Islet of Langerhans (tissue), 1 donor: Measurements from ENCODE around the gene TMEM158.

ENCODE experiments used
- FAIRE-seq: peaks from one replicate; lab custom pipeline; 2011; peaks lifted over from hg19 to GRCh38; lab: Jason Lieb, UNC

TMEM158 gene

DNA sequence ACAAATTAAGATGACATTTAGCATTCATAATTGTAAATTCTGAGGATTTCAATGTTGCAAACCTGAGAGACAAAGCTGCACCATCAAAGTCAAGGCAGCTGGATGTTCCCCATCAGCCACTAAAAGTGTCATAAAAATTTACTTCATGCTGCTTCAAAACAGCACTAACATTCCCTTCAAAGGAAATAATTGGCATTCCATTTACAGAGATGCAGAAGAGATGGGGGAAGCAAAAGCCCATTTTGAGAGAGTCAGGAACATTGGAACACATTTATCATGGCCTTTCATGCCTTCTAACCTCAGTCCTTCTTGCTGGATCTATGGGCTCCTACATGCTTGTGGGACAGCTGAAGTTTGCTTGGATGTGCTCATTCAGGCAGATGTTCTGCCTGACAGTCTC, 6.4 kb upstream of the TMEM158 start:
- FAIRE-seq = no peak

DNA sequence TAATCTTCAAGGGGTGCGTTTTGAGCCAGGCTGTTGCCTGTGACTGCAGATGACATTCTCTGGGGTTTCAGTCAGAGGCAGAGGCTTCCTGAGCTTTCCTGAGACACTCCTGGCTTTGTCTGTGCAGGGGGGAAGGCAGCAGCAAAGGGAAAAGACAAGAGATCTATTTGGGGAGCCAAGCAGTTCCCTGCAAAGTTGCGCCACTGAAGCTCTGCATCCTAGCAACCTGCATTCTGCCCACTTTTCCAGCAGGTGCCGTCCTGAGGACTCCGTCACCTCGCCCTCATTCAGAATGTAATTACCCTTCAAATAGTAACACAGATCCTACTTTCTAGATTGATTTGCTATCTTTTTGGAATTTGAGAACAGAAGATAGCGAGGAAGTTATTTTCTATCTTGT, 1.9 kb upstream of the TMEM158 start:
- no peak for FAIRE-seq

DNA sequence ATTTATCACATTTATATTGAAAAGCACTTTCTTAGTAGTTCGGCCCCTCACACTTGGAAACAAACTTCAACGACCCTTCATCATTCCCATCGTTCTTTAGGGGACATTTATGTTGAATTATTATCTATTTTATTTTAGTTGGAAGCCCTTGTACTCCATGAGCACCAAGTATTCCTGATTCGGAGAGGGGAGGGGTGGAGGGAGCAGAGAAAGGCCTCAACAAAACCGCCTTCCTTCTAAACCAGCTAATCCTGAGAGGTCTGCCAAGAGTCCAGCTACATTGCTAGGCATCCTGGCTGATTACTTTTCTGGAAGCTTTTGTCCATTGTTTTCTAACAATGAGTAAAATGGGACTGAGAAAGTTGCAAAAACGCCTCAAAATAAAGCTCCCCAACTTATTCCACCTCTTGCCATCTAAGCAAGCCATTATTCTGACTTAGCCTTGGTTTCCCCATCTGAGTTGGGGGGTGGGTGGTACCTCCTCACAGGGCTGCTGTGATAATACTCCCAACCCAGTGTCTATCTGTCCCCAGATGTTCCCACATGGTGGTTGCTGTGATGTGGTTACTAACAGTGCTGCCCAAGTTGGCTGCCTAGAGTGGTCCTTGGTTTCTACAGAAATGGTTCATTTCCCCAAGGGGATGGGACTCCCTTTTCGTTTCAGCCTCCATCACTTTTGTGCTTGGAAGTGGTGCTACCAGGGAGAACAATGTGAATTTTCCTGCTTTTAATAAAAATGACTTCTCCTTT, 1.2 kb upstream of the TMEM158 start:
- FAIRE-seq = no peak

DNA sequence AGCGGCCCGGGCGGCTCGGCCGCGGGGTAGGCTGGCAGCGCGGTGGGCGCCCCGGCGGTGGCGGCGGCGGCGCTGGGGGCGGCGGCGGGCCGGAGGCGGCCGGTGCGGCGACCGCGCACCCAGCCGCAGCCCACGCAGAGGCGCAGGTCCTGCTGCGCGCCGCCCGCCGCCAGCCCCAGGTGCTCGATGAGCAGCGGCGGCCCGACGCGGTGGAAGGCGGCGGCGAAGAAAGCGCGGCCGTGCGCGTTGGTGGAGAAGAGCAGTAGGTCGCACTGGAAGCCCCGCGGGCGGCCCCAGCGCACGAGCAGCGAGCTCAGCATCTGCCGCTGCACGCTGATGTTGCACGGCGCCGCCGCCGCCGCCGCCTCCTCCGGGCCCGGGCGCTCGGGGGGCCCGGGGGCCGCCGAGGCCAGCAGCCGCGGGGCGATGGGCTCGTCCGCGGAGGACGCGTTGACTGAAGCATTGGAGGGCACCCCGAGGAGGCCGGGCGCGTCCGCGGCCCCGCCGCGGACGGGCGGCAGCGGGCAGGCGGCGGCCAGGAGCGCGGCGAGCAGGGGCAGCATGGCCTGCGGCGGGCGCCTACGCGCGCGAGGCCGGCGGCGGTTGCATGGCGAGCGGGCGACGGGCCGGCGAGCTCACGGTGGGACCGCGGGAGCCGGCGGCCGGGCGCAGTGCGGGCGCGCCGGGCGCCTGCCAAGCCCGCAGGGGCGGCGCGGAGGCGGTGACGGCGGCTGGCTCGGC, 452 bp downstream of the TMEM158 start:
- no peak for FAIRE-seq

DNA sequence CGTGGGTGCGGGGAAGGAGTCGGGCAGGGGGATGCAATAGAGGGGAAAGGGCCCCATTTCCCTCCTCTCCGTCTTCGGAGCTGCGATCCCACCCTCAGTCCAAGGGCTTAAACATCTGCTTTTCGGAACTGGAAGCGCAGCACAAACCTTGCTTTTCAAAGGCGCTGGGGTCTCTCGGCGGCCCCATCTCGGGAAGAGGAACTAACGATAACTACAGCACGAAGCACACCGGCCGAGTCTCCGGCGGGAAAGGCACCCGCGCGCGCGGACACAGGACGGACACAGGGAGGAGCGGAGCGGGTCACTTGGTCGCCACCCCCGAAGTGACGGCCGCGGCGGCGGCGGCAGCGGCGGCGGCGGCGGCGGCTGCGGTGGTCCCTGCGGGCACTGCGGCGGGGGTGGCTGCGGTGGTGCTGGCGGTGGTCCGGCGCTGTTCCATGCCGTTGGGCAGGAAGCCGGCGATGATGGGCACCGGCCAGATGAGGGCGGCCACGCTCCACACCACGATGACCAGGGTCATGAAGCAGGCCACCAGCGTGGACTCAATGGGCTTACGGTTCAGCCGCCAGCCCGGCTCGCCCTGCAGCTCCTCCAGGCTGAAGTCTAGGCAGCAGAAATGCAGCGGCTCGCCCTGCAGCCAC, 1.1 kb downstream of the TMEM158 start:
- no peak for FAIRE-seq

DNA sequence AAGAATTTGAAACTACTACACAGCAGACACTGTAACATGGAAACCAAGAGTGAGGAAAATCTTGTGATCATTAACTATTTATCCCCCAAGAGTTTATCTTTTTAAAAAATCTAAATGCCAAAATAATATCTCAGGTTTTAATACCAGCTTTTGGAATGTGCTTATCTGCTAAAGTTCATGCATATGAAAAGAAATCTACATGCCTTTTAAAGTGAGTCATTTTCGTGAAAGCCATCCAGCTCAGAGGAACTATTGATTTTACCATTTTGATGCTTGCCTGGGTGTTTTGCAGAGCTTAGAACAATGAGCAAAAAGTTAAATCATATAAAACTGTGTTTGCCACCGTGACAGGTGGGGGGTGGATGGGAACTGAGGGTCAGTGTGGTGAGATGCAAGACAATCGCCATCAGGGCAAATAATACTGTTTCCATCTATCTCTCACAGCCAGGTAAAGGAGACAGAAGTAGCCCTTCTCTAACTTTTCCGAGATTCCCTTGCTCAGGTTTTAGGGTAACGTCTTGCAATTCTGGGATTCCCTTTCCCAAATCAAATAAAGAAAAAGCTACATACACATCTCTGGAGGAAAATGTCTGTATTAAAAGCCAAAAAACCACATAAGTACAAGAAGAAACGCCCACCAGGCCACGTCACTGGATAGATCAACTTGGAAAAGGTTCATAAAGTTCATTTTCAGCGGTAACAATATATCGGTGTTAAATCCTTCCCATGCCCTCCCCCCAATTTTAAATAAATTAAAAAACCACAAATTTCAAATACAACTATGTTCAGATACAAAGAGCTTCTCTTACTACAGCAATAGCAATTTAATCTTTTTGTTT, 2.0 kb downstream of the TMEM158 start:
- FAIRE-seq = peak; percentile 21

DNA sequence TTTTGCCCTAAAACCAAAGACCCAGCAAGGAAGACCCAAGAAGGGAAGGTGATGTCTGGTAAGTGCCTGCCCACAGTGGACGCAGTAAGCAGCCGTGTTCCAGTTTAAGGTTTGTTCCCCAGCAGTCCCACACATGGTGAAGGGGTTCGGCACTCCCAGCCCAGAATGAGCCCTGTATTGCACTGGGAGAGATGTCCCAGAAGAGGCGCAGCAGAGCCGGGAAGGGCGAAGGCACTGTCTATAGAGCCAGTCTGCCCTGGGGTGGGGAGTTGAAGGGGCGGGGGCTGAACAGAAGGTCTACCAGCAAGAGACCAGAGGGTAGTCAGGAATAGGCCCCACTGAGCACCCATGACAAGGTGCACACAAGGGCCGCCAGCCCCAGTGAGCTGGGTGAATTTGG, 6.4 kb downstream of the TMEM158 start:
- FAIRE-seq = no peak

DNA sequence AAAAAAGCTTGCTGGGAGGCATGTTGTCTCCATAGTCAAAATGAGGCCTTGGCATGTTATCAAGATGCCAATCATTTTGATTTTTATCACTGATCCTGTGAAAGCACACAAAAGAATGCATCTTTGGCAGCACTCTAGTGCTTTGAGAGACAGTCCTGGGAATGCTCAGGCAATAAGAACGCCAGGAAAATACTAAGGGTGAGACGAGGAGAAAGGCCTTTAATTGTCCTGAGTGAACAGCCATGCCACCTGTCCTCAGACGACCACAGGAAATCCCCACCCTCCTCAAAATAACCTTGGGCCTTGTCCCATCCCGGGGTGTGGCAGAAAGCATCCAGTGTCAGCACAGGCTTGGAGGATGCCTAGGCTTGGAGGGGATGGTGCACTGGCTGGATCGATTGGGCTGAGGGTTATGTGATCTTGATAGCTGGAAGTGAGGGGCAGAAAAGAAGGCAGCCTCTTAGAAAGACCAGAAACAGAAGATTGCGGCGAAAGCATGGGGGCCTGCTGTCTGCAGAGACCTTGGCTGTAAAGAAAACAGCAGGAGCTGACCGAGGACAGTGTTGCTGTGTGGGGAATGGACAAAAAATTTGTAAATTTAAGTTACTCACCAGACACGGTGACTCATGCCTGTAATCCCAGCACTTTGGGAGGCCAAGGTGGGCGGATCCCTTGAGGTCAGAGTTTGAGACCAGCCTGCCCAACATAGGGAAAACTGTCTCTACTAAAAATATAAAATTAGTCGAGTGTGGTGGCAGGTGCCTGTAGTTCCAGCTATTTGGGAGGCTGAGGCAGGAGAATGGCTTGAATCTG, 7.3 kb downstream of the TMEM158 start:
- FAIRE-seq = no peak

DNA sequence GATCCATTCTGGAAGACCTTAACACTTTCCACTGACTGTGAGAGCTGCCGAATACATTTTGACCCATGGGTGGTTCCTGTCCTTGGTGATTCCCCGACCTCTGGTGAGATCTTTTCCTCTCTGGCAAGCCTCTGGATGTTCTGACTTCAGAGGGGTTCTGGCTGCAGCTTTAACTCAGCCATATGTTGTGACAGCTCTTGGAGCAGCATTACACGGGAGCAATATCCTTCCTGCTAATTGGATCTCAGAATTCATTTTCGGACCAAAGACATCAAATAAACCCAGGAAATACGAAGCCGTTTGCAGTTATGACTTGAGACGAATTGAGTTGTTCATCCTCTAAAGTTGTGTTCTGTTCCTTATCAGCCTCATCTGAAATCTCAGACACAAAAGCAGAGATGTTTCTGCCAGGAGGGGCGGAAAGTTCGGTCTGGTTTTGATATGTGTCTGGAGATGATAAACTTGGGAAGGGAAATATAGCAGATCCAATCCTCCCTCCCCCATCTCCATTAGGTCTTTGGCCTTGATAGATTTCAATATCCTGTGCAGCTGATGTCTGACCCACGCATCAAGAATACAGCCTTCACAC, 10.0 kb downstream of the TMEM158 start:
- FAIRE-seq = no peak

DNA sequence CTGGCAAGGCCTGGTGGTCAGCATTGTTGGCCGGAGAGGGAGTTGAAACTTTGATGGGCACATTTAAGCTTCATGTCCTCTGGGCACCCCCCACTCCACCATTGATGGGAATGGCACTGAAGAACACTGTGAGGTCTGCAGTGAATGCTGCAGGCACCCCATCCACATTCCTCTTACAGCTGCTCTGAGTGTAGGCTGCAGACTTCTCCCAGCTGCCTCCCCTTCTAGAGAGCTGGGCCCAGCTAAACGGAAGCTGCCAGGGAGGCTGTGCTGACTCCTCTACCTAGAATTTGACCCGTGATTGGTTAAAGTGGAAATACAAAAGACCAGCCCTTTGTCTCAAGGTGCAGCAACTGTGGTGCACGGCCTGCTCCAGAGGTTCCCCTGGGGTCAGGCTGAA, 10.6 kb downstream of the TMEM158 start:
- no peak for FAIRE-seq

DNA sequence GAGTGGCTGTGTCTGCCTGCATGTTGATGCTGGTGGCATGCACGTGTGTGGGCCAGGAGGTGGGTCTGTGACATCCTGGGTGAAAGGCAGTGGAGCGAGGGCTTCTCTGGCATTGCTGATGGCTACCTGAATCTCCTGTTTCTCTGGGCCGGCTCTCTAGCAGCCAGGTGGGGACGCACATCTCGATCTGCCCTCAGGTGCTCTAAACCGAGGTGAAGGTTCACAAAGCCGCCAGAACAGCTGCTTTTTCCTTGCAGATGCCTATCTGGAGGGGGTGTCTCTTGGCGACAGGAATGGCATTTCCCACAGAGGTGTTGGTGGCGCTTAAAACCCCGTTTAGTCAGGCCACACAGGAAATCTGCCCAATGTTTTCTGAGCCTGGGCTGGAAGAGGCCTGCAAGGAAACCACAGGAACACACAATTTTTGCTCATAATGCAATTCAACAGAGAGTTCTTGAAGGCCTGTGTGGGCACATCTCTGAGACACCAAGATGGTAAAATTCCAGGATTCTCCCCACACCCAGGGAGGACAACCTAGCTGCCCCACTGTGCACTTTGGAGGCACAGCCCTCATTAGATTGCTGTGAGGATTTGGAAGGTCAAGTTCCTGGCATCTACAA, 11.9 kb downstream of the TMEM158 start:
- no peak for FAIRE-seq

DNA sequence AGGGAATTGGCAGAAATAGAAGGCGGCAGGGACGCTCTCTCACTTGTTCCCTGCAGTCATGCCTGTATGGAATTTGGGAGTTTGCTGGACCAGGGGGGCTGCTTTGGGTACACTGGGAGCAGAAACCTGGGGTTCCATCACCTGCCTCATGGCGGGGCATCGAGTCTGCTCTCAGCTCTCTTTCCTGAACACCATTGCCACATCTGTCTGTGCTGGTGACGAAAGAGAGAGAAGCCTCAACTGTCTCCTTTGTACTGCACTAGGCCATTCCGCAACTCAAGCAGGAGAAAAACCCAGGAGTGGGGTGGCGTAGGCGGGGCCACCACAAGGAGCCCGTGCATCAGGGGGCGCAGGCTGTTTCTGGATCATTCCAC, 14.0 kb downstream of the TMEM158 start:
- FAIRE-seq = no peak

DNA sequence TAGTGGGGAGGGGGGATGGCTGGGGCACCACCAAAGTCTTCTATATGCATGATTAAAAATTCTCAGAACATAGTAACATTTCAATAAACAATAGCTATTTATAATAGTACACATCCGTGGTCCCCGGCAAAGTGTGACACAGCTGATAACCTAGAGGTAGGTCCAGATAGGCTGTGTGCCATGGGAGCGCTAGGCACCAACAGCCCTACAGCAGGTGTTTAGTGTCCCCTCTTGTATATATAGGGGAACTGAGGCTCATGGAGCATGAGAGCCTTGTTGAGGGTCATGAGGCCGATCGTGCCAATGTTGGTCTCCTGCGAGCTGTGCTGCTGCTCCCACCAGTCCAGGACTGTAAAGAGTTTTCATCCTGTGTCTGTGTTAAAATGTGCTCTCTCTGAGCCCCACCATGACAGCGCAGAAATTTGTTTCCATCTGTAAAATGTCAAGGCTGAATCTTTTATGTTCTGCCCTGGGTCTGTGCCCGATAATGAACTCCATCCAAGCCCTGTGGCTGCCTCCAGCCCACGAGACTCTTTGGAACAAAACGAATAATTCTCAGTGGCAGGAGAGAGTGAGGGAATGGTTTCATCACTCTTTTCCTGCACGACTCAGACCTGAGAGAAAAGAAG, 14.5 kb downstream of the TMEM158 start:
- no peak for FAIRE-seq

DNA sequence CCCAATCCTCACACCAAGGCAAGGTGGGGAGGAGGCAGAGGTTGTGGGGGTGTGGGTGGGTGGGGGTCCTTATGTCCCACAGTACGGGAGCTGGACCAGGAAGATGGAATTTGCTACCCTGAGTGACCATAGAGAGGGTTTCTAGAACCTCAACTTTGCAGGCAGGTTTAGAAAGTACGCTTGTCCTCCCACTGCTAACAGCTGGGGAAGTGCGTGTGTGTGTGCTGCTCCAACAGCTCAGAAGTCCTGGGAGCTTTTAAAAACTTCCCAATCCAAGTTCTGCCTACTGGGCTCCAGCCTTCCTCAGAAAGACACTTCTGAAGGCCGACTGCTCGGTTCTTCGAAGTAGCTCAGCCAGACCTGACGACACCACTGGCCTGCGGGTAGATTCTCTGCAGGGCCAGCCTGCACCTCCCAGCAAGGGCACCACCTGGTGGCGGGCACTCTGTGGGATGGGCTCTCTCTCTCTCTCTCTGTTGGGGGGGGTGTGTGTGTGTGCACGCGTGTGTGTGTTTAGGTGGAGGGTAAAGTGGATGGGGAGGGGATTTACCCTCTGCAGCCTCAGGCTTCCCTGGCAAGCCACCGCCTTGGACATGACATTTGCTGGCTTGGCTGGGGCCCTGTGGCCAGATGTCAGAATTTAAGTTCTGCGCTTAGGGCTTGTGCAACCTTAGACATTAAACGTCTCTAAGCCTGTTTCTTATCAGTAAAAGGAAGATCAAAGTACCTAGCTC, 15.6 kb downstream of the TMEM158 start:
- FAIRE-seq = no peak

DNA sequence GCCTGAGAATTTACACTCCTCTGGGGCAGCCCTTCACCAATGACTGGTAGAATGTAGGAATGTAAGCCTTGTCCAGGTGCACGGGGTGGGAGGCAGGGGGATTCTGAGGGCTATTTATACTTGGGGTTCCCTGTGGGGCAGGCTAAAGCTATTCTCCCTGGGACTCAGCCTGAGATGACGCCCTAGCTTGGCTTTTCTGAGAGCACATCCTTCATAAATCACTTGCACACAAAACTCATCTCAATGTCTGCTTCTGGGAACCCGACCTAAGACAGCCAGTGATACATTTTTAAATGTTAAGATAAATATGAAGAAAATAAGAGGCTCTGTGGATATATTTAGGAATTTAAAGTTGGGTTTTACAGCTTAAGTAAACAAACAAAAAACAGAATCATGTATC, 16.6 kb downstream of the TMEM158 start:
- no peak for FAIRE-seq

DNA sequence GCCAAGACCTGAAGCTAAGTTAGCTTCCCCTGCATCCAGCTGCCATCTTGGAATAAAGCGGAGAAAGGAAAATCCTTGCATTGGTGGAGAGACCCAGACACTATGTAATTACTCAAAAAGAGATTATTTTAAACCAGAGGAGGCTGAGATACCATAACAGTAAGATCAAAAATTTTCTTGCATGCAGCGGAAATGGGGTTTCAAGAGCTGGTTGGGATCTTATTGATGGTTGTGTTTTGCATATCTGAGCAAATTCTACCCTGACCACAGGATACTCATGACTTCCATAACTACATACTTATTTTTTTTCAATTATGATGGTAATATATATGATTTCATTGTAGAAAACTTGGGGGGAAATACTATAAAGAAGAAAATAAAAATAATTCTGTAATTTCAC, 17.5 kb downstream of the TMEM158 start:
- no peak for FAIRE-seq

DNA sequence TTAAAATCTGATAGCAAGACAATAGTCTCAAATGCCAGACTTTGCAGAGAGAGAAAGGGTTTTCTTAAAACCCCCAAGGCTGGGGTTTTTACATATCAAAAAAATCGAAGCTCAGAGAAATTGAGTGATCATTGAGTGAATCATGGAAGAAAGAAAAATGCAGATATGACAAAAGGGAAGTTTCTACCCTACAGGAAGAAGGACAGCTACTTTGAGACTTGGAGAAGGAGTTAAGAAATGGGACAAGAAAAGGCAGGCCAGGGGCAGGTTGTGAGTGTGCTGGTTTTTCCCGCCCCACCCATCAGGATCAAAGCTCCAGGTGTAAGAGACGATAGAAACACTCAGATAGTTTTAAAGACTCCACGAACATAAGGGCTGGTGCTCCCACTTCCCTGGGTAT, 18.6 kb downstream of the TMEM158 start:
- no peak for FAIRE-seq

DNA sequence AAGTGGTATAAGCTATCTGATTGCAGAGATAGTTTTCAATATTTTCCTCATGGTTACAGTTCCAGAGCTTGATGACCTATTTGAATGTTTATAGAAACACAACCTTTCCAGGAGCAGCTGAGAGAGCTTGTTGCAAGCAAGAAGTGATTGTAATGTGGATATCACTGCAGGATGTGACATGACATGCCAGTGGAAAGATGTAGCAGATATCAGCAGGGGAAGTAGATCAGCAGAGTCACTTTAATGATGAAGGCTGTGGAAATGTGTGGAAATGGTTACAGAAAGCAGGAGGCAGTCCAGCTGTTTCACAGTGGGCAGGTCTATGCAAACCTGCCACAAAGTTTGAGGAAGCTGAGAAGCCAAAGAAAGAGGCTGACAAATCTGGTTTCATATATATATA, 21.0 kb downstream of the TMEM158 start:
- no peak for FAIRE-seq

DNA sequence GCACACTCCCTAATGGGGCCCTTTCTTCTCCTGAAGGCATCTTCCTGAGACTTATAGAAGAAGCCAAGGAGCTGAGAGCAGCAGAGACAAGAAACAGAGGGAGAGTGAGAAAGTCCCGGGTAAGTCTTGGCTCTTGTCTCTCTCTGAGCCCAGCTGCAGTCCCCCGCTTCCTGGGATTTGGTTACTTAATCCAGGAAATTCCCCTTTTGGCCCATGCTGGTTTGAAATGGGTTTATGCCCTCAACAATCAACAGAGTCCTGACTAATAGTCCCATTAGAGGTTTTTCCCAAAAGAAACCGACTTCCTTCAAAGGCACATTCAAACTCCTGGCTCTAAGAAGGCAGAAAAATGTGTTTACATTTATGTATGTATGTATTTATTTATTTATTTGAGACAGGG, 22.0 kb downstream of the TMEM158 start:
- FAIRE-seq = no peak
